HG03558 (cell line): ENCODE measurements around the gene MEI4.
"Not testable (repeated sequence)": the region's sequence is repeated elsewhere in the genome, so short reads cannot be mapped to it uniquely, and the experiment has no call there.

Experiments used
- ATAC-seq: cut with Tn5 transposase; IDR thresholded peaks from one replicate; pipeline ENCODE4 v1.9.1; 2021; ENCODE audit warnings: moderate number of reproducible peaks; ENCODE audit not compliant: unreplicated experiment; ENCODE audit errors: extremely low read depth

MEI4 gene

DNA sequence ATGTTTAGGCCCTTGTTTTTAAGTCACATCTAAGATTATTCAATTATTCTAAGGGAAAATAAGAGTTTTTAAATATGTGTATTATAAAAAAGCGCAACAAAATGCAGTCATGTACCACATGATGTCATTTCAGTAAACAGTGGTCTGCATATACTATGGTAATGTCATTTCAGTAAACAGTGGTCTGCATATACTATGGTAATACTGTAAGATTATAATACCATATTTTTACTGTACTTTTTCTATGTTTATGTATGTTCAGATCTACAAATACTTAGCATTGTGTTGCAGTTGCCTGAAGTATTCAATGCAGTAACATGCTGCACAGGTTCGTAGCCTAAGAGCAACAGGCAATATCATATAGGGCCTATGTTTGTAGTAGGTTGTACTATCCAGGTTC lies 21.4 kb downstream of the MEI4 start:
- ATAC-seq, result no peak

DNA sequence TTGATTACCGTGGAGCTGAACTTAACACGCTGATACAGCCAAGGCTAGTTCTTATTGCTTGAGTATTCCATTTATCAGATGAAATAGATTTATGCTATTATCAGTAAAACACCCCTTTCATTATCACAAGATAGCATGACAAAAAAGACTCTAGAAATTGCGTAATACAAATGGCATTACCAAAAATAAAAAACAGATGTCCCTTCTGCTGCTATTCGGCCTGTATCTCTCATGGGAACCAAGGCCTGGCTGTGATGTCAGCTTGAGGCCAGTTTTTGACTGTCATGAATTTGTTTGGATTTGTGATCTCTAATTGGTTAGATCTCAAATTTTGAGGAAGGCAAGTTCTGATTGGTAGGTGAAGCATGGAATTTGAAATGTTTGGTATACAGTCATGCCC lies 25.2 kb downstream of the MEI4 start:
- no peak for ATAC-seq

DNA sequence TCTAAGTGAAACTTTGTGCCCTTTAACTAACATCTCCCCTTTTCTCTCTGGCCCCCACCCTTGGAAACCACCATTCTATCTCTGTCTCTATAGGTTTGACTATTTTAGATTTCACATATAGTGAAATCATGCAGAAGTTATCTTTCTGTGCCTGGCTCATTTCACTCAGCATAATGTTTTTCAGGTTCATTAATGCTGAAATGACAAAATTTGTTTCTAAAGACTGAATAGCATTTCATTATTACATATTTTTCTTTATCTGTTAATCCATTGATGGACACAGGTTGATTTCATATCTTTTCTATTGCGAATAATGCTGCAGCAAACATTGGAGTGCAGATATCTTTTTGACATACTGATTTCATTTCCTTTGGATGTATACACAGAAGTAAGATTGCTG lies 30.7 kb downstream of the MEI4 start:
- ATAC-seq, result no peak

- no peak for ATAC-seq
Observed at GRCh38 chr6:77686931-77687330, 34.1 kb downstream of the MEI4 start.

- ATAC-seq, result no peak
Observed at GRCh38 chr6:77688649-77689048, 35.8 kb downstream of the MEI4 start.

DNA sequence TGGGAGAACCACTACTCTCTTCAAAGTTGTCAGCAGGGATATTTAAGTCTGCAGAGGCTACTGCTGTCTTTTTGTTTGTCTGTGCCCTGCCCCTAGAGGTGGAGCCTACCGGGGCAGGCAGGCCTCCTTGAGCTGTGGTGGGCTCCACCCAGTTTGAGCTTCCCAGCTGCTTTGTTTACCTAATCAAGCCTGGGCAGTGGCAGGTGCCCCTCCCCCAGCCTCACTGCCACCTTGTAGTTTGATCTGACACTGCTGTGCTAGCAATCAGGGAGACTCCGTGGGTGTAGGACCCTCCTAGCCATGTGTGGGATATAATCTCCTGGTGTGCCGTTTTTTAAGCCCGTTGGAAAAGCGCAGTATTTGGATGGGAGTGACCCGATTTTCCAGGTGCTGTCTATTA lies 47.3 kb downstream of the MEI4 start:
- ATAC-seq, result not testable (repeated sequence)

GRCh38 chr6:77707603-77708002 lies 54.8 kb downstream of the MEI4 start:
- ATAC-seq, result no peak

GRCh38 chr6:77715588-77715987 lies 62.7 kb downstream of the MEI4 start:
- ATAC-seq, result no peak

DNA sequence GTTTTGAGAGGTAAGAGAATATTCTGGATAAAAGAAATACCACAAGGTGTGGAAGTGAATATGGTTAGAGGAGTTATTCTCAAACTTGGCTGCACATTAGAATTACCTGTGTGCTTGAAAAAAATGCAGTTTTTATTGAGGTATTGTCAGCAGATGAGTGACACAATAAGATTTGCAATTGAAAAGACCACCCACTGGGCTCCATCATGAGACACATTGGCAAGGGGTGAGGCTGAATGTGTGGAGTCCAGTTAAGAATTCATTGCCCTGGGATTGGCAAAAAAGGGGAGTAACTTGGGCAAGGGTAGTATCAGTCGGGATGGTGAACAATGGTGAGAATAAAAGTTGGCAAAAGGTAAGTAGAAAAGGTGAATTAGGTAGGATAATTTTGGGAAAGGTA lies 63.5 kb downstream of the MEI4 start:
- ATAC-seq, result no peak

DNA sequence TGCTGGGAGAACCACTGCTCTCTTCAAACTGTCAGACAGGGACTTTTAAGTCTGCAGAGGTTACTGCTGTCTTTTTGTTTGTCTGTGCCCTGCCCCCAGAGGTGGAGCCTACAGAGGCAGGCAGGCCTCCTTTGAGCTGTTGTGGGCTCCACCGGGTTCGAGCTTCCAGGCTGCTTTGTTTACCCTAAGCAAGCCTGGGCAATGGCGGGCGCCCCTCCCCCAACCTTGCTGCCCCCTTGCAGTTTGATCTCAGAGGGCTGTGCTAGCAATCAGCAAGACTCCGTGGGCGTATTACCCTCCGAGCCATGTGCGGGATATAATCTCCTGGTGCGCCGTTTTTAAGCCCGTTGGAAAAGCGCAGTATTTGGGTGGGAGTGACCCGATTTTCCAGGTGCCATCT lies 83.2 kb downstream of the MEI4 start:
- not testable (repeated sequence) for ATAC-seq

GRCh38 chr6:77740380-77740779 lies 87.5 kb downstream of the MEI4 start:
- no peak for ATAC-seq

DNA sequence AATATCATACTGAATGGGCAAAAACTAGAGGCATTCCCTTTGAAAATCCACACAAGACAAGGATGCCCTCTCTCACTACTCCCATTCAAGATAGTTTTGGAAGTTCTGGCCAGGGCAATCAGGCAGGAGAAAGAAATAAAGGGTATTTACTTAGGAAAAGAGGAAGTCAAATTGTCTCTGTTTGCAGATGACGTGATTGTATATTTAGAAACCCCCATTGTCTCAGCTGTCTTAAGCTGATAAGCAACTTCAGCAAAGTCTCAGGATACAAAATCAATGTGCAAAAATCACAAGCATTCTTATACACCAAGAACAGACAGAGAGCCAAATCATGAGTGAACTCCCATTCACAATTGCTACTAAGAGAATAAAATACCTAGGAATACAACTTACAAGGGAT lies 99.3 kb downstream of the MEI4 start:
- ATAC-seq, result not testable (repeated sequence)

DNA sequence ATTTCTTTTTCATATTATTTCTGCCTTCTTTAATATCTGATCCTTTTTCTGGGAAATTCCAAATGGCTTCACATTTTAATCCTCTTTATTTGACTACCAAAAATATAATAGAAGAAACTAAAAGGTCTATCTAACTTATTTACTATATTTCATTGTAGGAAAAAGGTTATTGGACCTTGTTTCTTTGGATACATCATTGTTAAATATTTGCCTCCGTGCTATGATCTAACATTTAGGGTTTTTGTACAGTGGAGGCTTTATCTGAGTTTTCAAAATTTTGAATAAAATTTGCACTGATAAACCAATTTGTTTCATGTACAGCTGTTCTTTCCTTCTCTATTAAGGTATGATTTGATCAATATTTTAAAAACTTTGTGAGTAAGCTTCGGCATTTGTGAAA lies 109.5 kb downstream of the MEI4 start:
- ATAC-seq, result no peak

GRCh38 chr6:77763124-77763523 lies 110.3 kb downstream of the MEI4 start:
- no peak for ATAC-seq

DNA sequence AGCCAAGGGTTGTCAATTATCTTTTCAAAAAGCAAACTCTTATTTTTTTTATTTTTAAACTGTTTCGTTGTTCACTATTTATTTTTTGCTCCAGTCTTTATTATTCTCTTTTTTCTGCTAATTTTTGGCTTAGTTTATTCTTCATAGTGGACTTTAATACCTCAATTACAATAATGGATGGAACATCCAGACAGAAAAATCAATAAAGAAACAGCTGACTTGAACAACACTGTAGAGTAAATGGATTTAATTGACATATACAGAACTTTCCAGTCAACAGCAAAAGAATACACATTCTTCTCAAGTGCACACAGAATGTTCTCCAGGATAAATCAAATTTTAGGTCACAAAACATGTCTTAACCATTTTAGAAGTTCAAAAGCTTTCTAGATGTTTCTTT lies 111.5 kb downstream of the MEI4 start:
- ATAC-seq, result no peak

DNA sequence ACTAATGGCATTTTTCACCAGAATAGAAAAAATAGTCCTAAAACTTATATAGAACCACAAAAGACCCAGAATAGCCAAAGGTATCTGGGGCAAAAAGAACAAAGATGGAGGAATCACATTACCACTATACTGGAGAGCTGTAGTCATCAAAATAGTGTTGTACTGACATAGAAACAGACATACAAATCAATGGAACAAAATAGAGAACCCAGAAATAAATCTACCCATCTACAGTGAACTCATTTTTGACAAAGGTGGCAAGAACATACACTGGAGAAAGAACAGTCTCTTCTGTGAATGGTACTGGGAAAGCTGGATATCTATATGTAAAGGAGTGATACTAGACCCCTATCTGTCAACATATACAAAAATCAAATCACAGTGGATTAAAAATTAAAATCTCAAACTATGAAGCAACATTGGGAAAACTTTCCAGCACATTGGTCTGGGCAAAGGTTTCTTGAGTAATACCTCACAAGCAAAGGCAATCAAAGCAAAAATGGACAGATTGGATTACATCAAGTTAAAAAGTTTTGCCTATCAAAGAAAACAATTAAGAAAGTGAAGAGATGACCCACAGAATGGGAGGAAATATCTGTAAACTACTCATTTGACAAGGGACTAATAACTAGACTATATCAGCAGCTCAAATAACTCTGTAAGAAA lies 120.5 kb downstream of the MEI4 start:
- no peak for ATAC-seq

DNA sequence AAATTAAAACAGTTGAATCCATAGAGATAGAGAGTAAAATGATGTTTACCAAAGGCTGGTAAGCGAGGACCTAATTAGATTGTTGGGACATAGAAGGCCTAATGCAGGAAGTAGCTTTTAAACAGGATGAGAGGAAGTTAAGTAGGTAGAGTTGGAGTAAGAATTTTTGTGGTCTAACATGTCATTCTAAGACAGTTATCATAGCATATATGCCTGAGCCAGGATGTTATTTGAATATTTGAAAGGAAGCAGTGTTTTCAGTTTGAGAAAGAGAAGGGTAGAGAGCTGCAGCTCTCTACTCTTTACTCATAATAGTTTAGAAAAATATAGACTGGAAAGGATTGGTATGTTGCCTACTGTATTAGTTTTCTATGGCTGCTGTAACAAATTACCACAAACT lies 121.6 kb downstream of the MEI4 start:
- ATAC-seq, result no peak

GRCh38 chr6:77776441-77776840 lies 123.6 kb downstream of the MEI4 start:
- ATAC-seq, result no peak

GRCh38 chr6:77778527-77778926 lies 125.7 kb downstream of the MEI4 start:
- no peak for ATAC-seq

- ATAC-seq, result no peak
Observed at GRCh38 chr6:77786935-77787629, 134.2 kb downstream of the MEI4 start.

- no peak for ATAC-seq
Observed at GRCh38 chr6:77796824-77797809, 144.3 kb downstream of the MEI4 start.
